Measurements from ENCODE around the gene TBC1D10A.

The TBC1D10A gene

GRCh38 chr22:30262917-30263741 lies 63.6 kb downstream of the TBC1D10A start:
- DNase-seq: peak; percentile 21 to 75

- no peak for DNase-seq
Observed at GRCh38 chr22:30262112-30262511, 64.6 kb downstream of the TBC1D10A start.

- DNase-seq: no peak
Observed at GRCh38 chr22:30261134-30261533, 65.6 kb downstream of the TBC1D10A start.

- DNase-seq: no peak
Observed at GRCh38 chr22:30260682-30261081, 66.1 kb downstream of the TBC1D10A start.

GRCh38 chr22:30260276-30260675 lies 66.5 kb downstream of the TBC1D10A start:
- no peak for DNase-seq

GRCh38 chr22:30254314-30254713 lies 72.4 kb downstream of the TBC1D10A start:
- DNase-seq: no peak

- peak; percentile 64 to 83 for DNase-seq
Observed at GRCh38 chr22:30253205-30253852, 73.4 kb downstream of the TBC1D10A start.

- no peak for DNase-seq
Observed at GRCh38 chr22:30252411-30253204, 74.1 kb downstream of the TBC1D10A start.

- DNase-seq: no peak
Observed at GRCh38 chr22:30251711-30252110, 75.0 kb downstream of the TBC1D10A start.

GRCh38 chr22:30250661-30251267 lies 76.0 kb downstream of the TBC1D10A start:
- DNase-seq: no peak

GRCh38 chr22:30250039-30250565 lies 76.6 kb downstream of the TBC1D10A start:
- DNase-seq: no peak

GRCh38 chr22:30249049-30250038 lies 77.4 kb downstream of the TBC1D10A start:
- no peak for DNase-seq

- no peak for DNase-seq
Observed at GRCh38 chr22:30248484-30248883, 78.3 kb downstream of the TBC1D10A start.

- DNase-seq: no peak
Observed at GRCh38 chr22:30247974-30248373, 78.8 kb downstream of the TBC1D10A start.

- no peak for DNase-seq
Observed at GRCh38 chr22:30247561-30247960, 79.2 kb downstream of the TBC1D10A start.

GRCh38 chr22:30246814-30247376 lies 79.8 kb downstream of the TBC1D10A start:
- no peak for DNase-seq

GRCh38 chr22:30245985-30246813 lies 80.5 kb downstream of the TBC1D10A start, which contains the start of gene LIF:
Gene LIF, minus strand, starts transcription at chr22:30246759. Its CDS starts 64 bp downstream, at chr22:30246695.
- DNase-seq: peak; percentile 14 to 52

GRCh38 chr22:30245181-30245984 lies 81.4 kb downstream of the TBC1D10A start:
- no peak for DNase-seq

- no peak for DNase-seq
Observed at GRCh38 chr22:30244641-30245040, 82.1 kb downstream of the TBC1D10A start.

Measured in NCI-H524 (cell line).